ENCODE data around the gene VAMP5. TPM values are rescaled to one million over a fixed set of nuclear protein-coding genes. Genes with fewer than 3 reads are reported as not detected.
"Not testable (repeated sequence)": the region's sequence is repeated elsewhere in the genome, so short reads cannot be mapped to it uniquely, and the experiment has no call there.

The VAMP5 gene
- total RNA-seq, 1 donor from 2014 or later, result 62.1 TPM

DNA sequence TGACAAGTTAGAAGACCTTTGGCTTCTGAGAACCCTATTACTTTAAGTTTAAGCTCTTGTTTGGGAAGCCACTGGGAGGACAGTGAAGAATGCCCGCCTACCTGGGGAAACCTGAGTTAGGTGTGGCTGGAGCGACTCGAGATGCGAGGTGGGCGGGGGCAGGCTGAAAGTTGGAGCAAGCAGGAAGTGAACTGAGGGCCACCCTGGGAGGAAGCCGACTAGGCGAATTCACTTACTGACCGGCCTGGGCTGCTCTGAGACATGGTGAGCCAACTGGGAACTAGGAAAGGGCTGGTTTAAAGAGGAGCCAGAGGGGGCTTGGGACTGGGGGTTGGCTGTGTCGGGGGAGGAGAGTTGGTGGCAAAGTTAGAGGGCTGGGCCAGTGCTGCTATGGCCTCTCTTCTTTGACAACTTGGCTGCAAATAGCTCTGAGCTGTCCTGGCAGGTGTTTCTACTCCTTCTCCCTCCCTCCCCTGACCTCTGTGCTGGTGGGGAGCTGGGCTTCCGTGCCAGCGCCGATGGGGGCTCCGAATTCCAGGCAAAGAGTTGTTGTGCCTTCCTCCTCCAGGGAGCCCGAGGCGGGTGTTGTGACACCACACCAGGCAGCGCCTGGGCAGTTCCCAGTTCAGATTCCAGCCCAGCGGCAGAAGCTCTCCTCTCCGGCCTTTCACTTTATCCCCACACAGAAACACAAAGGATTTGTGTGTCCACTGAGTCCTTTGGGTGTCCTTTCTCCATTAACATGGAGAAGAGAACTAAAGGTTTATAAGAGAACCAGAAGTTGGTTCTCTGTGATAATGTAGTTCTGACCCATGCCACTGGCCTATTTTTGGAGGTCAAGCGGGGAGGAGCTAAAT lies 6.6 kb upstream of the VAMP5 start, which contains the start of gene VAMP8:
Gene VAMP8 (plus strand): TSS at position 201 of the 857 bp plus-strand sequence. CDS start 61 bp downstream, at position 262.
- ATAC-seq (peak; percentile 35), DNase-seq (ENCODE audit: missing footprints) (no peak)
- intact Hi-C loops (cut with DNase I), result no loop called here

DNA sequence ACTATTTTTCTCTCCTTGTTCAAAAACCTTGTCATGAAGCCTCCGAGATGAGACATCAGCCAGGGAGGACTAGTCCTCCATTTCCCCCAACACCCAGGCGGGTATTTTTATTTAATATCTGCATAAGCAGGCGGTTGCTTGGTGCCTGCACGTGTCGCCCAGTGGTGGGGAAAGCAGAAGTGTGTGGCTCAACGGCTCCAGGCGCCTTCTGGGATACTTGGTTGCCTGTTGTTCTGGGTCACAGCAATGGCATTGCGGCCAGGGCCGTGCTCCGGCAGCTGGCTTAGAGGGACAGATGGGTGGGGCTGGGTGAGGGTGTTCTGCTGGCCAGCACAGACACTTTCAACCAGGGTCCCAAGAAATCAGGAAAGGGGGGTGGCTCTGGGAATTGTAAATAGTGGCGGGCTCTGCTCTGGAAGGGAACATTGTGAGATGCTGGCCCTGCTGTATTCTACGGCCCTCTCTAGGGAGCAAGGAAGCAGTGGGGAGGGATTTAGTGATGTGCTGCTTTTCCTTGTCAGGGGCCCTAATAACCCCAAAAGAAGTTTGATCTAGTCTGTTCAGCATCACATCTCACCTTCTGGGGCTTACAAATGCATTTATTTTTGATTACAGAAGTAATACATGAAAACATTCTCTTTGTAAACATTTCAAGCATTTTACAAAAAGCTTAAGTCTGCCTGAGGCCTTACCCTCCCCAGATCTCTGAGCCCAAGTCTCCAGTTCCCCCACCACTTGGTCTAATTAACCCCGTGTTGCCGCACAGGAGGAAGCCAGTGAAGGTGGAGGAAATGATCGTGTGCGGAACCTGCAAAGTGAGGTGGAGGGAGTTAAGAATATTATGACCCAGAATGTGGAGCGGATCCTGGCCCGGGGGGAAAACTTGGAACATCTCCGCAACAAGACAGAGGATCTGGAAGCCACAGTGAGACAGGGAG lies 5.7 kb upstream of the VAMP5 start:
- DNase-seq (ENCODE audit: missing footprints), result peak; percentile 86
- intact Hi-C loops (cut with DNase I), result no loop called here
- peak; percentile 74 for ATAC-seq

DNA sequence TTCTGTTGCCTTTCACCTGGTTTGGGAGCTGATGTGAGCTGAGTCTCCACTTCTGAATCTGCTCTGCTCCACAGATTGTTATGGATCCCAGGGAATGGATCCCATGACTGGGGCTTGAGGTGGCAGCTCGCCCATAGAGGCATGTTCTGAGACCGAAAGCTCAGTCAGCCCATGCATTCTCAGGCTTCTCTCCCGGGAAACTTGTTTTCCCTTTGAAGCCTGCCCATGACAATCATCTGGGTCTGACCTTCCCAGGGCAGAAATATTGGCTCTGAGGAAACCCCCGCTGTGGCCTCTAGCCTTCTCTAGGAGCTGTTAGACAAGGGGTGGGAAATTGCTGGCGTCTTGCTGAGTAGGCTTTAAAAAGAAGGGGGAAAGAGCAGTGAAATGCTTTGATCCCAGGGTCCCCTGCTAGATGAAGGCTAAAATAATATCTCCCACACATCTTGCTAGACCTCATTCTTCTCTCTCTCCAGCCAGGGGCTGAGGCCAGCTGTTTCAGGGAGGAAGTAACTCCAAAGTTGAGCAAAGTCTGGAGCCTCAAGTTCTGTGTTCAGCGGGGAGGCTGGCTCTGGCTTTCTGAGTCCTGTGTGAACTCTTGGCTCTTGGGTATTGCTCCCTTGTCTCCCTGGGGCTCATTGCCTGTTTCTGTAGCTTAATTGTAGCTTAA lies 4.8 kb upstream of the VAMP5 start:
- intact Hi-C loops (cut with DNase I), result no loop called here
- ATAC-seq, result peak; percentile 32
- DNase-seq (ENCODE audit: missing footprints), result peak; percentile 81

DNA sequence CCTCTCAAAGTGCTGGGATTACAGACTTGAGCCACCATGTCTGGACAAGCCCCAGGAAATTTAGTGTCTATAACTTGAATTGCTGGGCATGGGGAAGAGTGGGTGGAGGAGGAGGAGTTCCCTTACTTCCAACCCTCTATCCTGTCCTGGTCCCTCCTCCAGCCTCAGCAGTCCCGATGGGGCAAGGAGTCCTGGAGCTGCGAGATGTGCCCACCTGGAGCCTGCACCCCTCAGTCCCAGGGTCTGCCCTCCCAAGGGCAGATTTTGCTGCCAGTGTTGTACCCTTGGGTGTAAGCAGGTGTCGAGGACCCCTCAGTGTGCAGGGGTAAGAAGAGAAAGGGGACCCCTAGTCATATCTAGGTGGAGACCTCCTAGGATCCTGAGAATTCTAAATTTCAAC lies 4.0 kb upstream of the VAMP5 start:
- ATAC-seq, result no peak
- intact Hi-C loops (cut with DNase I), result no loop called here

DNA sequence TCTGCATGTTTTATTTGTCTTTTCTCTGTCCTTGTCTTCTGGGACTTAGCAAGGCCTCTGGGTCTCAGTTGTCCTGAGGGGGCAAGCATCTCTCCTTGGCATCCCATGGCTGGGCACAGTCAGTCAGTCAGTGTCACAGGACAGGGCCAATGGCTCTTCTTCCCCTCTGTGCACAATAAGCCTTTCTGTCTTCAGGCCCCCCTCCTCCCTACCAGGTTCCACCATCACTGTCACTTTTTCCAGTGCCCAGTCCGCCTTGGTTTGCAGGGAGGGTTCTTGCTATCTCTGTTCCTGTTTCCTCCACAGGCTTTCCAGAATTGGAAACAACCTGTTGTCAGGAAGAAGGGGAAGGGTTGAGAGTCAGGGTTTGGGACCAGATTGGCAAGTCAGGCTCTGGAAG lies 1.7 kb upstream of the VAMP5 start:
- ATAC-seq (no peak), DNase-seq (ENCODE audit: missing footprints) (no peak)
- intact Hi-C loops (cut with DNase I), result no loop called here

More for the DNA sequence above, 4.0 kb upstream of the VAMP5 start:
- DNase-seq (ENCODE audit: missing footprints), result no peak

DNA sequence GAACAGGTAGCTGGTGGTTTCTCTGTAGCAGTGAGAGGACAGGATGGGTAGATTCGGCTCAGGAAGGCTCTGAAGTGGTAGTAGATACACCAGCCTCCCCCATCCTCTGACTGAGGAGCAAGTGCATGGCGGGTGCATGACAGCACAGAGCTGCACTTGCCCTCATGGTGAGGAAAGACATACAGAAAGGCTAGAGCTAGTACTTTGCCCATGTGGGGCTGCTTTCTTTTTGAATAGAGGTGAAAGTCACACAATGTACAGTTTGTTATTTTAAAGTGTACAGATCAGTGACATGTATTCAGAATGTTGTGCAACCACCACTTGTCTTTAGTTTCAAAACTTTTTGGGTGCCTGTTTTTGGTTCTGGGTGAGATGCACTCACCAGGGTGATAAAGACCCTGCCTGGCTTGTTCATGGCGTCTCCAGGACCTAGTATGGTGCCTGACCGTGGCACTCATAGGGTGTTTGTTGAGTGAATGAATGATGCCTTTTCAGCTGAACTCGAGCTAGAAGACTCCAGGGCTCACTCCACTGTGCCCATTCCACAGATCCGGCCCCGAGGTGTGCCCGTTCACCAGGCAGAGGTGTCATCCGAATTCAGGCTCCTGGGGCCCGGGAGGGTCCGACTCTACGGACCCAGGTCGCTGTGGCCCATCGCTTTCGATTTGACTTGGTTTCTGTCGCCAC lies 421 bp upstream of the VAMP5 start:
- intact Hi-C loops (cut with DNase I), result no loop called here
- DNase-seq (ENCODE audit: missing footprints) (no peak), ATAC-seq (peak; percentile 1)

DNA sequence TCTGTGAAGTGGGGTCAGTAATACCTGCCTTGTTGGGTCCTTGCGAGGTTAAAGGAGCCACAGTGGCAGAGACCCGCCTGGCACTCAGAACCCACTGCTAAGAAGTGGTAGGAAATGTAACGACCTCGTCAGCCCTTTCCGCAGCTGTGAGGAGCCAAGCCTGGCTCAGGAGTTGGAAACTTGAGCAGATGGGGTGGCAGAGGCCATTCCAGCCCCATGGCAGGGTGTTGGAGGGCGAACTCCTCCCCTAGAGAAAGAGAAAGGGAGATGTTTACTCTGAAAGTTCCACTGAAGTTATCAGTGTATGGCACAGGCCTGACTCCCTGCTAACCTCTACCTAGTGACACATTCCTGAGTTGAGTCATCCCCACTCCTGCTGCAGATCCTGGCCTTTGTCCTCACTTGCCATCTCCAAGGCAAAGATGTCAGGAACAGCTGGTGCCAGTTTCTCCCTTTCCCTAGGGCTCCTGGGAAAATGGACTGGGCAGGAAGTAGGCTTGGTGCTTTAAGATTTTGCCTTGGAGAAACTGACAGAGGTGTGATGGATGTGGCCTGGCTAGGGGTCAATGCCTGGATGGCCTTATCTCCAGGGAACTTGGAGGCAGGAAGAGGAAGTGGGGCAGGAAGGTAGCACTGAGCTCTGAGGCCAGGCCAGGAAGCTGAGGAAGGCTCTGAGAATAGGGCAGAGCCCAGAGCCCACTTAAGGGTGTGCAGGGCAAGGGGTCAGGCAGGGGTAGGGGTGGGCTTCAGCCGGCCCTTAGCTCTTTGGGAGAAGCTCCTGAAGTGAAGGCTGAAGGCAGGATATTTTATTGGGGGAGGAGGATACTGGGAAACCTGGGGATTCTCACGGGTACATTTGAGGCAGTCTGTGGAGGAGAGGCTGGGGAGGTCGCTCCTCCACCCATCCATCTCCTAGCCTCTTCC lies 888 bp downstream of the VAMP5 start:
- DNase-seq (ENCODE audit: missing footprints), result no peak
- peak; percentile 37 for ATAC-seq
- intact Hi-C loops (cut with DNase I), result no loop called here

DNA sequence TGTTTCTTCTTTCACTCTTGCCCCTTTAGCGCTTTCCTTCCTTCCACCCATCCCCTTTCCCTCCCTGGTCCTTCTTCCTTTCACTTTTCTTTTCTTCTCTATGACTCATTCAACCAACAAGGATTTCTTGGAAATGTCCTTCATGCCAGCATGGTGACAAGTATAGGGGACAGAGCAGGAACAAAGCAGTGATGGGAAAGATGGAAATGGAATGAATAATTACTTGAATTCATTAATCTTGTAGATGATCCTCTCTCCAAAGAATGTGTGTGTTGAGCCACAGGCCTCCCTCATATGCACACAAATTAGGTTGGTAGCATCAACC lies 1.5 kb downstream of the VAMP5 start:
- ATAC-seq, result no peak
- intact Hi-C loops (cut with DNase I), result no loop called here
- no peak for DNase-seq (ENCODE audit: missing footprints)

DNA sequence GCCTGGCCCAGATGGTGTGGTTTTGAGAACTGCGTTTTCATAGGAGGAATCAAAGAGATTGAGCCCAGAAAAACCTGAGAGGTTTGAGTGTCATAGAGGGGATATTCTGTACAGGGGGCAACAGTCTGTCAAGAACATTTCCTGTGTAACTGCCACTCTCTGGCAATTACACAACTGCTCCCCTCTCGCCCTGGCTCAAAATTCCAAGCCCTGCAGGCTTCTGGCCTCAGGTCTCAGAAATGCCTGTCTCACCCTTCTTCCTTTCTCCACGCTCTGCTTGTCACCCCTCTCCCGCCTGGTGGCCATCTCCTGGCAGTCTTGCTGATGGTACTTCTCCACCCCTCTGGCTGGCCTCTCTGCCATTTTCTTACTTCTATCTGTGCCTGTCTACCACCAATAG lies 4.0 kb downstream of the VAMP5 start:
- no peak for DNase-seq (ENCODE audit: missing footprints)
- intact Hi-C loops (cut with DNase I), result no loop called here
- ATAC-seq, result no peak

DNA sequence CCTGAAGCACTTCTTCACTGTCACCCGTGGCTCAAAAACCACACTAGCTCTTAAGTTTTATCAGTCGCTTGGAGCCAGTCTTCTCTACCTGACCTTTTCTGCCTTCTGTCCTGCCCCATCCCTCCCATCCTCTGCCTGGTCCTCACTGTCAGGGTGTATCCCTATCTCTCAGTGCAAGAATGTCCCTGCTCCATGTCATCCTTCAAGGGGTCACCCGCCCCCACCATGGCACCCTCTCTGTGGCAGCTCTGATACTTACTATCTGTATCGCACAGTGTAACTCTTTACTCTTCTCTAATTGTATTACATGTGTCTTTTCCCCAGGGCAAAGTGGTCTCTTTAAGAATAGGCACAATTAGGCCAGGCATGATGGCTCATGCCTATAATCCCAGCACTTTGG lies 4.4 kb downstream of the VAMP5 start:
- intact Hi-C loops (cut with DNase I), result no loop called here
- DNase-seq (ENCODE audit: missing footprints), result no peak

DNA sequence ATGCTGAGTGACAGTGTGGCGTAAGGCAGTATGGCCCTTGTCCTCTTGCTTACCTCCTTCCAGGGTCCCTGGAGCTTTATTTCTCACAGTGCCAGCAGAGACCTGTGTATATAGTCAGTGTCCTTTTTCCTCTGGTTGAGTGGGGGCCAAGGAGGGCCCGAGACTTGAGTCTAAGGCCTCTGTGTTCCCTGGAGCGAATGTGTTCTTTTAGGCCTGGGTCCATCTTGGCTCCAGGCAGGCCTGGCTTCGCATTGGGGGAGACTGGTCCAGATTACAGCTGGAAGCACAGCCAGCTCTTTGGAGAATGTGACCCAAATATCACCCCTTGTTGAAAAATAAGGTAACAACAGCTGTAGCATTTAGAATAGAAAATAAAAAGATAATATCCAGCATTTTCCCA lies 5.0 kb downstream of the VAMP5 start:
- DNase-seq (ENCODE audit: missing footprints) (no peak), ATAC-seq (peak; percentile 58)
- intact Hi-C loops (cut with DNase I), result no loop called here

More for the DNA sequence above, 4.4 kb downstream of the VAMP5 start:
- ATAC-seq, result no peak

DNA sequence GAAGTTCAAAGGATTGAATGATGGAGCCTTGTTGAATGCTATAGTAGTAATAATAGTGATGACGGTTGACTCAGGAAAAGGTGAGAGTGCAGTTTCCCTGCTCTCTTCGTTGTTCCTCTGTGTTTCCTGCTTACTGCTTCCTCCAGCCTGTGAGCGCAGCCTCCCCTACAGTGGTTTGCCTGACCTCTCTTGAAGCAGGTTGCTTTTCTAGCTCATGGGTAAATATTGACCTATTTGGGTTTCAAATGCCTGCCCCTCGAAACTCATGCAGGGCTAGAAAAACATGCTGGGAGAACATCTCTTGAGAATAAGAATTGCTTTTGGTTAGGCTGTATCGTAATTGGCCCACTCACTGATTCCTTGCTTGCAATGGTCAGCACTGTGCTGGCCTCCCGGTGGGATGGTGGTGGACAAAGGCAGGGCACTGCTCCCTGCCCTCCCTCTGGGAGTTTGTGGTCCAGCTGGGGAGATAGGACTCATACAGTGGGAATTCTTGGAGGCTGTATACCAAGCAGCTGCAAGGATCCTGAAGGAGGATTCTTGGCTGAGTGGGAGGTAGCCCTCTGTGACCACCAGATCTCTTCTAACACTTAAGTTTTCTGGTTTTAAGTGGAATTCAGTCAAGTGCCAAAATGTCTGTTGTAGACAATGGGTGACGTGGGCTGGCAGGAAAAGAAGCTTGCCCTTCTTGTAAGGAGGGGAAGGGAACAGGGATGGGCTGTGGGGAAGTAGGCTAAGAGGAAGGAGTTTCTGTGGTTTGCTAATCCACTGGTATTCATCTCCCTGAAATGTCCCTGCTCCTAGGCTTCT lies 6.0 kb downstream of the VAMP5 start:
- intact Hi-C loops (cut with DNase I), result no loop called here
- DNase-seq (ENCODE audit: missing footprints) (no peak), ATAC-seq (peak; percentile 38)

DNA sequence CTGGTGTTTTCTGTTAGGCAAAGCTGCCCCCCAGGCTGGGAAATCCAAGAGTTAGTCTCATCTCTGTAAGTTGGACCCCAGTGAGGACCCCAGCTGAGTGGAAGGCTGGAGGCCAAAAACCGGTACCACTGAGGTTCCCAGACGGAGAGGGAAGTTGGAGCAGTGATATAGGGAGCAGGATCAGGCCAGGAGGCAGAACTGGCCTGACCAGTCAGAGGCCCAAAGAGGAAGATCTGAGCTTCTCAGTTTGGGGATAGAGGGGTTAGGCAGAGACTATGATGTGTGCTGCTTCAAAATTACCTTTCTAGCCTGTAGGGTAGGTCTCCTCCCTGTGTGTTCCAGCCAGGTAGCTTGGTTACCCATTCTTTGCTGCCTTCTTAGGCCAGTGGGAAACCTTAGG lies 6.7 kb downstream of the VAMP5 start:
- DNase-seq (ENCODE audit: missing footprints), result no peak
- ATAC-seq, result no peak
- intact Hi-C loops (cut with DNase I), result no loop called here

DNA sequence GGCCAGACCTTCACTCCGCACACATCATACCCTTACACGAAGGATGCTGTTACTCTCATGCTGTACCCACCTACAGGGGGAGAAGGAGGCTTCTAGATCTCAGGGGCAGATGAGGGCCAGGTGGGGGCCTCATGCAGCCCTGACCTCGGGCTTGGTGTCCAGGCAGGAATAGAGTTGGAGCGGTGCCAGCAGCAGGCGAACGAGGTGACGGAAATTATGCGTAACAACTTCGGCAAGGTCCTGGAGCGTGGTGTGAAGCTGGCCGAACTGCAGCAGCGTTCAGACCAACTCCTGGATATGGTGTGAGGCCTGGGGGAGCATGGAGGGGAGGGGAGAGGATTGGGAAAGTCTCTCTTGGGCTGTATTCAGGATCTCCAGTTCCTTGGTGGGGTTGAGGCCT lies 7.3 kb downstream of the VAMP5 start:
- intact Hi-C loops (cut with DNase I), result no loop called here
- DNase-seq (ENCODE audit: missing footprints) (no peak), ATAC-seq (no peak)

DNA sequence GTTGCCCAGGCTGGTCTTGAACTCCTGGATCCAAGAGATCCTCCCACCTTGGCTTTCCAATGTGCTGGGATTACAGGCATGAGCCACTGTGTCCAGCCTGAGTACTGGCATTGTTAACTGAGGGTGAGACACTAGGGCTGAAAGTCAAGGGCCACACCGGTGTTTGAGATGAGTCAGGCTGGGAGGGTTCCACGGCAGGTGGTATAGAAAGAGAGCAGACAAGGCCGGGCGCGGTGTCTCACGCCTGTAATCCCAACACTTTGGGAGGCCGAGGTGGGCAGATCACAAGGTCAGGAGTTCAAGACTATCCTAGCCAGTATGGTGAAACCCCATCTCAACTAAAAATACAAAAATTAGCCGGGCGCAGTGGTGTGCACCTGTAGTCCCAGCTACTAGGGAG lies 8.1 kb downstream of the VAMP5 start:
- intact Hi-C loops (cut with DNase I); ATAC-seq: not testable (repeated sequence)

DNA sequence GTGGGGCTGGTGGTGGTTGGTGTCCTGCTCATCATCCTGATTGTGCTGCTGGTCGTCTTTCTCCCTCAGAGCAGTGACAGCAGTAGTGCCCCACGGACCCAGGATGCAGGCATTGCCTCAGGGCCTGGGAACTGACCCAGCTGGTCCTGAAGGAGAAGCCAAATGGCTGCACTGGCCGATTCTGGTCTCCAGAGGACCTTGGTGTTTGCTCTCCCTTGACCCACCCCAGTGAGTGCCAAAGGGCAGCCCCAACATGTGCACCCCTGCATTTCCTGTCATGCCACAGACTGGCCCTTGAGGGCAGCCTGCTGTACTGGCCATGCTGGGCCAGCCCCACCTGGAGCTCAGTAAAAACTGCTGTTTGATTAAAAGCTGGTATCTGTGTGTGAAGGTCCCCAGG lies 8.8 kb downstream of the VAMP5 start:
- intact Hi-C loops (cut with DNase I), result no loop called here
- ATAC-seq, result no peak
- DNase-seq (ENCODE audit: missing footprints), result no peak

More for the DNA sequence above, 8.1 kb downstream of the VAMP5 start:
- not testable (repeated sequence) for DNase-seq (ENCODE audit: missing footprints)

All from Right ventricle myocardium inferior (tissue), 1 donor.